Bronchial epithelial cell (primary cell): Measurements from ENCODE around the gene LTBP3. TPM values are rescaled to one million over a fixed set of nuclear protein-coding genes. Genes with fewer than 3 reads are reported as not detected.
A peak's percentile ranks its signal among the peaks of the same experiment; 100 is the strongest.

ENCODE experiments used
- DNase-seq: peaks from one replicate; pipeline ENCODE4 v3.0.0-alpha.2; 2010; ENCODE audit warnings: low read depth
- FAIRE-seq: peaks from 2 replicates; lab custom pipeline; 2011; peaks lifted over from hg19 to GRCh38; lab: Jason Lieb, UNC
- H3K27me3 ChIP-seq: 2 replicates; pipeline ENCODE4 v1.5.1; 2011; ENCODE audit warnings: low read length; ENCODE audit not compliant: control insufficient read depth, insufficient read depth
- H3K36me3 ChIP-seq: 2 replicates; pipeline ENCODE4 v1.5.1; 2011; ENCODE audit warnings: low read length; ENCODE audit not compliant: control insufficient read depth, insufficient read depth
- H3K4me3 ChIP-seq: 2 replicates; pipeline ENCODE4 v1.5.1; 2011; ENCODE audit warnings: mild to moderate bottlenecking, low read depth, low read length, control low read depth
- total RNA-seq: library from RNA; depleted of rRNA; stranded (reverse); fragments of >200 nt; gene quantifications from 2 replicates; pipeline ENCODE4 v1.2.1, GENCODE V29; 2014
- TF ChIP-seq, protein P1 (sequence below): IDR thresholded peaks from 2 replicates; pipeline ENCODE4 v1.5.1; 2011; ENCODE audit warnings: mild to moderate bottlenecking, moderate library complexity, low read length, control low read depth, inconsistent platforms; ENCODE audit not compliant: insufficient read depth, severe bottlenecking

LTBP3 gene
- total RNA-seq, 1 donor from 2014 or later = 35.0 TPM

DNA sequence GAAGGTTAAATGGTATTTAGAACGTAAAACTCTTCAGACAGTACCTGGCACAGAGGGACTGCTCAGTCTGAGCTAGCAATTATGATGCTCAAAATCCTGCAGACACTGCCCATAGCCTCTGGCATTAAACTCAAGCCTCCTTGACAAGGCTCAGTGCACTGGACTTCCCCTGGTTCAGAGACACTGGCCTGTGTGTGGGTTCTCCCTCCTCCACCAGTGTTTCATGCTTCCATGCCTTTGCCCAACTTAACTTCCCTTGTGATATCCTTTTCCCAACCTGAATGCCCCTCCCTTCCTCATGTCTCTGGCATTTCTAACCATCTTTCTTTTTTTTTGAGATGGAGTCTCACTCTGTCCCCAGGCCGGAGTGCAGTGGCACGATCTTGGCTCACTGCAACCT lies 9.1 kb downstream of the LTBP3 start:
- DNase-seq (no peak), FAIRE-seq (no peak)
- H3K27me3 ChIP-seq = no peaks in the 10 kb centered on the region
- no peaks in the 10 kb centered on the region for H3K36me3 ChIP-seq
- no peak overlapping the region for H3K4me3 ChIP-seq
- TF ChIP-seq, protein P1, sequence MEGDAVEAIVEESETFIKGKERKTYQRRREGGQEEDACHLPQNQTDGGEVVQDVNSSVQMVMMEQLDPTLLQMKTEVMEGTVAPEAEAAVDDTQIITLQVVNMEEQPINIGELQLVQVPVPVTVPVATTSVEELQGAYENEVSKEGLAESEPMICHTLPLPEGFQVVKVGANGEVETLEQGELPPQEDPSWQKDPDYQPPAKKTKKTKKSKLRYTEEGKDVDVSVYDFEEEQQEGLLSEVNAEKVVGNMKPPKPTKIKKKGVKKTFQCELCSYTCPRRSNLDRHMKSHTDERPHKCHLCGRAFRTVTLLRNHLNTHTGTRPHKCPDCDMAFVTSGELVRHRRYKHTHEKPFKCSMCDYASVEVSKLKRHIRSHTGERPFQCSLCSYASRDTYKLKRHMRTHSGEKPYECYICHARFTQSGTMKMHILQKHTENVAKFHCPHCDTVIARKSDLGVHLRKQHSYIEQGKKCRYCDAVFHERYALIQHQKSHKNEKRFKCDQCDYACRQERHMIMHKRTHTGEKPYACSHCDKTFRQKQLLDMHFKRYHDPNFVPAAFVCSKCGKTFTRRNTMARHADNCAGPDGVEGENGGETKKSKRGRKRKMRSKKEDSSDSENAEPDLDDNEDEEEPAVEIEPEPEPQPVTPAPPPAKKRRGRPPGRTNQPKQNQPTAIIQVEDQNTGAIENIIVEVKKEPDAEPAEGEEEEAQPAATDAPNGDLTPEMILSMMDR = no peak

DNA sequence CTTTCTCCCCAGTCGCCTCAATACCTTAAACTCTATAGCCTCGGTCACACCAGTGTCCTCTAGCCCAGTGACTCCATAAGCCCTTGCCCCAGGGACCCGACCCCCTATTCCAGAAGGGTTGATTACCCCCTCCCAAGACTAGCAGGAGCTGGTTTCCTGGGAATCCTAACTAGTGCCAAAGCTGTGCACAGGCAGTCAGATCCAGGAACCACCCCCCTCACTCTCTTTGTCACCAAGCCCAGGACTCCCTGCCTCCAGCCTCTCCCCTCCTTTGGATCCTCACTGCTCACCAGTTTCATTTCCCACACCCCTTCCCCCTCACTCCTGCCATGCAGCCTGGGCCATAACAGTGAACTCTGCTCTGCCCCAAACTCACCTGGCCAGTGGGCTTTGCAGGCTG lies 9.8 kb downstream of the LTBP3 start:
- no peaks in the 10 kb centered on the region for H3K36me3 ChIP-seq
- H3K4me3 ChIP-seq = no peak overlapping the region
- TF ChIP-seq, protein P1 = no peak
- H3K27me3 ChIP-seq = no peaks in the 10 kb centered on the region
- DNase-seq = no peak
- FAIRE-seq = no peak

DNA sequence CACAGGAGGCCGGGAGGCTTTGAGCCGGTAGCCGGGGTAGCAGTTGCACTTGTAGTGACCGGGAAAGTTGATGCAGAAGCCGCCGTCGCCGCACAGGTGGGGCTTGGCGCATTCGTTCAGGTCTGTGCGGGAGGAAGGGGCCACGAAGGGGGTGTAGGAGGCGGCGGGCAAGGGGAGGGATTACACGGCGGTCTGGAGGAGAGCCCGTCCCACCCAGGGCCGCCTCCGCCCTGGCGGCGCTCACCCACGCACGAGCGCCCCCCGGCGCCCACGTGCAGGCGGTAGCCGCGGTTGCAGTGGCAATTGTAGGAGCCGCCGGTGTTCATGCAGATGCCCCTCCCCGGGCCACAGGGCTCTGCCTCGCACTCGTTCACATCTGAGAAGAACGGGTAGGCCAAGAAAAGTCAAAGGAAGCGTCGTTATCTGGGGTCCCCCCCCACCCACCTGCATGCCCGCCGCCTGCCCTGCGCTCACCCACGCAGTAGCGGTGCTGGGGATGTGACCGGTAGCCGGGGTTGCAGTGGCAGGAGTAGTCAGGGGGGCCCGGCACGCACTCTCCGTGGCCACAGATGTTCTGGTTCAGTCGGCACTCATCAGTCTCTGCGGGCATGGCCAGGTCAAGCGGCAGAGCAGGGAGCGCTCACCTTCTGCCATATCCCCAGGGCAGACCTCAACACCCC lies 10.6 kb downstream of the LTBP3 start:
- no peaks in the 10 kb centered on the region for H3K27me3 ChIP-seq
- DNase-seq (no peak), FAIRE-seq (no peak)
- no peaks in the 10 kb centered on the region for H3K36me3 ChIP-seq
- H3K4me3 ChIP-seq = no peak overlapping the region
- TF ChIP-seq, protein P1 = no peak

DNA sequence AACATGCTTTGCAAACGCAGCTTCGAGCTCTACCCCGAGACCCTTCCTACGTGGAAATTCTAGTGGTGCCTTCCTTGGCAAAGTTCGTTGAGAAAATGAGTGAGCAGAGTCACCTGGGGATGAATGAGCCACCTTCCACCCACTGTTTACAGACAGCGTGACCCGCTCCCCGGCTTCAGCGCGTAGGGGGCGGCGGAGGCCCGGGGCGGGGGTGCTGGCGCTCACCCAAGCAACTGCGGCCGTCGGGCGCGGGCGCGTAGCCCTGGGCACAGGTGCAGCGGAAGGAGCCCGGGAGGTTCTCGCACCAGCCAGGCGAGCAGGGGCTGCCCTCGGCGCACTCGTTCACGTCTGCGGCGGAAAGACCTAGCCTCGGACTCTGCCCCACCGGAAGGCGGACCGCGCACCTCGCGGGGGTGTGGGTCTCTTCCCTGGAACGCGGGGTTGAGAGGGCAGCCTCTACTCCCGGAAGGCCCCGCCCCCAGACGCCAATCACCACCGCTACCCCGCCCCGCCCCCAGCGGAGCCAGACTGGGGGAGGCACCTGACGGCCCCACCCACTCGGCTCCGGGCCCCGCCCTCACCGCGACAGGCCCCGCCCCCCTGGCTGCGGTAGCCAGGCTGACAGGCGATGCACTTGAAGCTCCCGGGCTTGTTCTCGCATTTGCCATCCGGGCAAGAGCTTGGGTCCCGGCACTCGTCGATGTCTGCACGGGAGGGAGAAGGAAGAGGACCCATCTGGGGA lies 11.8 kb downstream of the LTBP3 start:
- Histone ChIP-seq H3K27me3 (no peaks in the 10 kb centered on the region), H3K4me3 (peak overlapping the region; percentile 41), H3K36me3 (no peaks in the 10 kb centered on the region)
- TF ChIP-seq, protein P1 = no peak
- peak; percentile 62 for DNase-seq
- no peak for FAIRE-seq

DNA sequence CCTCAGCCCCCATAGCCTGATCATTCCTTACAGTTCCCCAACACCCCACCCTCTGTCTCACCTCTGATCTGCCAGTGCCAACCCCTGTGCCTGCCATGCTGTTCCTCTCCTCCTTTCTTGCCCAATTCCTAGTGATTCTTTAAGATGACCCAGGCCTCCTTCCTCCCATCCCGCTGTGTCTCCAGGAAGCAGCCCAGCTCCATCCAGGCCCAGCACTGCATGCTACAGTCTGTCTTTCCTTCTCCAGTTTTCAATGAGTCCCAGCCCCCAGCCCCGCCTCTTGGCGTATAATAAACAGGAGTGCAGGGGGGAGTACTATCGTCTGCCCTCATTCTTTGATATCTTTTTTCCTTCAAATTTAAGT lies 12.3 kb downstream of the LTBP3 start:
- TF ChIP-seq, protein P1 = no peak
- no peak for FAIRE-seq
- Histone ChIP-seq H3K36me3 (no peaks in the 10 kb centered on the region), H3K4me3 (peak overlapping the region; percentile 41), H3K27me3 (no peaks in the 10 kb centered on the region)
- DNase-seq = no peak
